ENCODE data around the gene BBIP1. TPM values are rescaled to one million over a fixed set of nuclear protein-coding genes. Genes with fewer than 3 reads are reported as not detected.
A peak's percentile ranks its signal among the peaks of the same experiment; 100 is the strongest.

The BBIP1 gene
- total RNA-seq, 1 experiment from 2014 or later: 32.9 TPM

GRCh38 chr10:110865186-110865808 is 53.7 kb downstream of the BBIP1 start:
- no TSS peak for BruUV-seq (replicated peaks)
- H3K4me1 ChIP-seq (ENCODE audit: insufficient read depth, low read length, poor library complexity, severe bottlenecking): peaks cover 18% of the 10 kb centered on the region
- no peak for TF ChIP-seq EZH2 (IDR thresholded peaks at IDR 0.05; ENCODE audit: borderline replicate concordance, low read depth, low read length, poor library complexity, severe bottlenecking)
- TF ChIP-seq, protein P1, sequence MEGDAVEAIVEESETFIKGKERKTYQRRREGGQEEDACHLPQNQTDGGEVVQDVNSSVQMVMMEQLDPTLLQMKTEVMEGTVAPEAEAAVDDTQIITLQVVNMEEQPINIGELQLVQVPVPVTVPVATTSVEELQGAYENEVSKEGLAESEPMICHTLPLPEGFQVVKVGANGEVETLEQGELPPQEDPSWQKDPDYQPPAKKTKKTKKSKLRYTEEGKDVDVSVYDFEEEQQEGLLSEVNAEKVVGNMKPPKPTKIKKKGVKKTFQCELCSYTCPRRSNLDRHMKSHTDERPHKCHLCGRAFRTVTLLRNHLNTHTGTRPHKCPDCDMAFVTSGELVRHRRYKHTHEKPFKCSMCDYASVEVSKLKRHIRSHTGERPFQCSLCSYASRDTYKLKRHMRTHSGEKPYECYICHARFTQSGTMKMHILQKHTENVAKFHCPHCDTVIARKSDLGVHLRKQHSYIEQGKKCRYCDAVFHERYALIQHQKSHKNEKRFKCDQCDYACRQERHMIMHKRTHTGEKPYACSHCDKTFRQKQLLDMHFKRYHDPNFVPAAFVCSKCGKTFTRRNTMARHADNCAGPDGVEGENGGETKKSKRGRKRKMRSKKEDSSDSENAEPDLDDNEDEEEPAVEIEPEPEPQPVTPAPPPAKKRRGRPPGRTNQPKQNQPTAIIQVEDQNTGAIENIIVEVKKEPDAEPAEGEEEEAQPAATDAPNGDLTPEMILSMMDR (conservative IDR thresholded peaks at IDR 0.05; ENCODE audit: low read depth, low read length): no peak
- peak; percentile 69 for DNase-seq (ENCODE audit: low spot score)
- H3K4me3 ChIP-seq (ENCODE audit: low read depth, low read length, poor library complexity, severe bottlenecking): no peak overlapping the region
- no peaks in the 10 kb centered on the region for H3K36me3 ChIP-seq (ENCODE audit: insufficient read depth, low read length, poor library complexity, severe bottlenecking)
- no peaks in the 10 kb centered on the region for H3K27me3 ChIP-seq (replicated peaks; ENCODE audit: insufficient read depth, low read depth, low read length, poor library complexity)
- no peaks in the 10 kb centered on the region for H3K9me3 ChIP-seq (ENCODE audit: low read depth, low read length, poor library complexity, severe bottlenecking)
- intact Hi-C loops (cut with micrococcal nuclease; ENCODE audit: unreplicated experiment): no loop called here
- ChIA-PET POLR2A (ENCODE audit: low non-redundant PET) (no interaction called here), CTCF (no interaction called here)
- H3K27ac ChIP-seq (ENCODE audit: low read depth, low read length, poor library complexity, severe bottlenecking): peak overlapping the region; percentile 2

DNA sequence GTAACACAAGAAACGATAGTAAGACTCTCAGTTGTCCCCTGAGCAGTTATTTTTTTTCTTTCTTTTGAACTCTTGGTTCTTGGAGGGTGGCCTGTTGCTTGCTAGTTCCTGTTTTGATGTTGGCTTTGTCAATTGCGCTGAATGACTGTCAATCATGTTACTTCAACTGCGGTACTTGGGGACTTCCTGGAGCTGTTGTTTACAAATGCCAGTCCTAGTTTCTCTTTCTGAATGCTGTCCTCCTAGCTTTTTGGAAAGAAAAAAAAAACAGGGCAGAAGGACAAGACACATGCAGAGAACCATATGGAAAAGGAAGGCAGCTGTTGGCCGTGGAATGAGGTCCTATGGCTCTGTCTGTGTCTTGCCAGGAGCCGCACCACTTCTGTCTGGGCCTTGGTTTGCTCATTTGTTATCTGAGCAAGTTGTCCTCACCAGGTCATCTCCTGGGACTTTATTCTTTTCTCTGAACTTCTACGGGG is 54.3 kb downstream of the BBIP1 start:
- Histone ChIP-seq H3K36me3 (ENCODE audit: insufficient read depth, low read length, poor library complexity, severe bottlenecking) (no peaks in the 10 kb centered on the region), H3K27ac (ENCODE audit: low read depth, low read length, poor library complexity, severe bottlenecking) (peak overlapping the region; percentile 2), H3K27me3 (replicated peaks; ENCODE audit: insufficient read depth, low read depth, low read length, poor library complexity) (no peaks in the 10 kb centered on the region), H3K4me3 (ENCODE audit: low read depth, low read length, poor library complexity, severe bottlenecking) (no peak overlapping the region), H3K9me3 (ENCODE audit: low read depth, low read length, poor library complexity, severe bottlenecking) (no peaks in the 10 kb centered on the region), H3K4me1 (ENCODE audit: insufficient read depth, low read length, poor library complexity, severe bottlenecking) (peaks cover 24% of the 10 kb centered on the region)
- no peak for TF ChIP-seq EZH2 (IDR thresholded peaks at IDR 0.05; ENCODE audit: borderline replicate concordance, low read depth, low read length, poor library complexity, severe bottlenecking)
- TF ChIP-seq, protein P1 (conservative IDR thresholded peaks at IDR 0.05; ENCODE audit: low read depth, low read length): no peak
- no peak for DNase-seq (ENCODE audit: low spot score)
- ChIA-PET POLR2A (ENCODE audit: low non-redundant PET) (no interaction called here), CTCF (no interaction called here)
- intact Hi-C loops (cut with micrococcal nuclease; ENCODE audit: unreplicated experiment): no loop called here
- BruUV-seq (replicated peaks): no TSS peak

DNA sequence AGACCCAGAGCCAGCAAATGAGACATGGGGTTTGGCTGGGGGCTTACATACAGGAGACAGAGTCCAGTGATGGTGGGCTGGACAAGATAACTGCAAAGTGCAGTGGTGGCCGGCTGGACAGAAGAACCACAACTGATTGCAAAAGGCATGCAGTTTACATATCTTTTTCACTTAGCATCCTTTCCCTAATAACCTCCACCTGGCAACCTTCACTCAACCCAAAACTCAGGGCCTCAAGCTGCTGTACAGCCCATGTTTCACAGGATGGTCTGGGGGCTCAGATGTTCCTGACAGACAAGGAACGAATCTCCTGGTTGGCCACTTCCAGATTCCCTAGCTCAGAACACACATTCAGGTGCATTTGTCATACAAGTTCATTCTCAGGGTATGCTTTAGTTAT is 55.0 kb downstream of the BBIP1 start:
- intact Hi-C loops (cut with micrococcal nuclease; ENCODE audit: unreplicated experiment): no loop called here
- DNase-seq (ENCODE audit: low spot score): no peak
- H3K27me3 ChIP-seq (replicated peaks; ENCODE audit: insufficient read depth, low read depth, low read length, poor library complexity): no peaks in the 10 kb centered on the region
- no peak overlapping the region for H3K4me3 ChIP-seq (ENCODE audit: low read depth, low read length, poor library complexity, severe bottlenecking)
- BruUV-seq (replicated peaks): no TSS peak
- peaks cover 26% of the 10 kb centered on the region for H3K4me1 ChIP-seq (ENCODE audit: insufficient read depth, low read length, poor library complexity, severe bottlenecking)
- H3K9me3 ChIP-seq (ENCODE audit: low read depth, low read length, poor library complexity, severe bottlenecking): no peaks in the 10 kb centered on the region
- no peaks in the 10 kb centered on the region for H3K36me3 ChIP-seq (ENCODE audit: insufficient read depth, low read length, poor library complexity, severe bottlenecking)
- TF ChIP-seq, protein P1 (conservative IDR thresholded peaks at IDR 0.05; ENCODE audit: low read depth, low read length): no peak
- TF ChIP-seq EZH2 (IDR thresholded peaks at IDR 0.05; ENCODE audit: borderline replicate concordance, low read depth, low read length, poor library complexity, severe bottlenecking): no peak
- ChIA-PET POLR2A (ENCODE audit: low non-redundant PET) (no interaction called here), CTCF (no interaction called here)
- H3K27ac ChIP-seq (ENCODE audit: low read depth, low read length, poor library complexity, severe bottlenecking): no peak overlapping the region

All from A673 (cell line).